ENCODE data around the gene R3HDM1.

DNA sequence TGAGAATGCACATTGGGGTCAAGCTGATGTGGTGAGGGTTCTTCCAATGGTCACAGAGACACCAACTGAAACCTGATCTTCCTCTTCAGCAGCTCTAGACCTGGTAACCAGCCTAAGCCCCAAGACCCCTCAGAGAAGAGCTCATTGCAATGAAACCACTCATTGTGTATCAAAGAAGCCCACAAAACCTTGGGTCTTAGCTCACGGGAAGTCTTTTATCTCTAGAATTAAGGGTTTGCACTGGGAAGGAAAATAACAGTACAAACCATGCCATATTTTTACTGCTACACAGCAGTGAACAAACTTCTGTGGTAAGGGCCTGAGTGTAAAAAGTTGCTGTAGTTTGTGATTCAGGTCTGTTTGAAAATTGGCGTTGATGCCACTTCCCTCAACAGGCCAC, 201.8 kb downstream of the R3HDM1 start:
- TF ChIP-seq, protein P1, sequence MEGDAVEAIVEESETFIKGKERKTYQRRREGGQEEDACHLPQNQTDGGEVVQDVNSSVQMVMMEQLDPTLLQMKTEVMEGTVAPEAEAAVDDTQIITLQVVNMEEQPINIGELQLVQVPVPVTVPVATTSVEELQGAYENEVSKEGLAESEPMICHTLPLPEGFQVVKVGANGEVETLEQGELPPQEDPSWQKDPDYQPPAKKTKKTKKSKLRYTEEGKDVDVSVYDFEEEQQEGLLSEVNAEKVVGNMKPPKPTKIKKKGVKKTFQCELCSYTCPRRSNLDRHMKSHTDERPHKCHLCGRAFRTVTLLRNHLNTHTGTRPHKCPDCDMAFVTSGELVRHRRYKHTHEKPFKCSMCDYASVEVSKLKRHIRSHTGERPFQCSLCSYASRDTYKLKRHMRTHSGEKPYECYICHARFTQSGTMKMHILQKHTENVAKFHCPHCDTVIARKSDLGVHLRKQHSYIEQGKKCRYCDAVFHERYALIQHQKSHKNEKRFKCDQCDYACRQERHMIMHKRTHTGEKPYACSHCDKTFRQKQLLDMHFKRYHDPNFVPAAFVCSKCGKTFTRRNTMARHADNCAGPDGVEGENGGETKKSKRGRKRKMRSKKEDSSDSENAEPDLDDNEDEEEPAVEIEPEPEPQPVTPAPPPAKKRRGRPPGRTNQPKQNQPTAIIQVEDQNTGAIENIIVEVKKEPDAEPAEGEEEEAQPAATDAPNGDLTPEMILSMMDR (IDR thresholded peaks at IDR 0.05), result no peak
- TF ChIP-seq POLR2A (IDR thresholded peaks at IDR 0.05), result no peak

All from right lobe of liver (tissue), 4 donors.